Activated naive CD8-positive, alpha-beta T cell (primary cell): ENCODE results near the gene DCBLD1.
A peak's percentile ranks its signal among the peaks of the same experiment; 100 is the strongest.
"Not testable (repeated sequence)": the region's sequence is repeated elsewhere in the genome, so short reads cannot be mapped to it uniquely, and the experiment has no call there.

ENCODE experiments used
- H3K27ac Mint-ChIP-seq: one replicate; pipeline ENCODE4 v1.8.0; 2021; ENCODE audit warnings: mixed read lengths
- H3K27me3 Mint-ChIP-seq: one replicate; pipeline ENCODE4 v1.8.0; 2021; ENCODE audit warnings: mixed read lengths
- H3K36me3 Mint-ChIP-seq: one replicate; pipeline ENCODE4 v1.8.0; 2021; ENCODE audit warnings: mixed read lengths
- H3K4me1 Mint-ChIP-seq: one replicate; pipeline ENCODE4 v1.8.0; 2021; ENCODE audit warnings: low read depth, mixed read lengths
- H3K4me3 Mint-ChIP-seq: one replicate; pipeline ENCODE4 v1.8.0; 2021; ENCODE audit warnings: mild to moderate bottlenecking, mixed read lengths
- H3K9me3 Mint-ChIP-seq: one replicate; pipeline ENCODE4 v1.8.0; 2021; ENCODE audit warnings: low read depth, mixed read lengths

DCBLD1 gene

DNA sequence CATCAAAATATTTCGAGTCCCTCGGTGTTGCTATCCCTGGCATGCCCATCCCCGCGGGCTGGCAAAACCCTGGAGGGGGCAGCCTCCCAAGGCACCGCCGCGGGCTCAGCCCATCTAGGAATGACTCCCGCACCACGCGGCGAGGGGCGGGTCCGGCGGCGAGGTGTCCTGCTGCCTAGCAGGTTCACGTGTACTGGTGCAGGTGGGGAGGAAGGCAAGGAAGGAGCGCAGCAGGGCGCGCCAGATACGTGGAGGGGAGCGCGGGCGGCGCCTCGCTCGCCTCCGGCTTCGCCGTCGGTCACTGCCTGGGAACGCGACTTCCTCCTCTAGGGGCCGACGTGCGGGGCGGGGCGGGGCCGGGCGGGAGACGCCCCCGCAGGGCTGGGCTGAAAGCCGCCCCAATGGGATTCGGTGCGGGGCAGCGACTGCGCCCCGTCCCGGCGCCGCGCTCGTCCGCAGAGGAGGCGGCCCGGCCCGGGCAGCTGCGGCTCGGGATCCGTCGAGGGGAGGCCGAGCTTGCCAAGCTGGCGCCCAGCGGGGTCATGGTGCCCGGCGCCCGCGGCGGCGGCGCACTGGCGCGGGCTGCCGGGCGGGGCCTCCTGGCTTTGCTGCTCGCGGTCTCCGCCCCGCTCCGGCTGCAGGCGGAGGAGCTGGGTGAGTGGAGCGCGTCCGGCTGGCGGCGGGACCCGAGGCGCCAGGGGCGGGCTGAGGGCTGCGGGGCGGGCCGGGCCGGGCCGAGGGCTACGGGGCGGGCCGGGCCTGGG is at the start of gene DCBLD1:
Gene DCBLD1 (plus strand): TSS at position 435 of the 764 bp plus-strand sequence. CDS start 108 bp downstream, at position 543.
- H3K4me1 Mint-ChIP-seq: peaks cover 18% of the 10 kb centered on the region
- H3K4me3 Mint-ChIP-seq: peak within 1 kb of the TSS; percentile 94
- H3K27me3 Mint-ChIP-seq: peaks cover 19% of the 10 kb centered on the region
- no peaks in the 10 kb centered on the region for H3K9me3 Mint-ChIP-seq
- no peaks in the 10 kb centered on the region for H3K36me3 Mint-ChIP-seq
- peak within 1 kb of the TSS; percentile 37 for H3K27ac Mint-ChIP-seq

DNA sequence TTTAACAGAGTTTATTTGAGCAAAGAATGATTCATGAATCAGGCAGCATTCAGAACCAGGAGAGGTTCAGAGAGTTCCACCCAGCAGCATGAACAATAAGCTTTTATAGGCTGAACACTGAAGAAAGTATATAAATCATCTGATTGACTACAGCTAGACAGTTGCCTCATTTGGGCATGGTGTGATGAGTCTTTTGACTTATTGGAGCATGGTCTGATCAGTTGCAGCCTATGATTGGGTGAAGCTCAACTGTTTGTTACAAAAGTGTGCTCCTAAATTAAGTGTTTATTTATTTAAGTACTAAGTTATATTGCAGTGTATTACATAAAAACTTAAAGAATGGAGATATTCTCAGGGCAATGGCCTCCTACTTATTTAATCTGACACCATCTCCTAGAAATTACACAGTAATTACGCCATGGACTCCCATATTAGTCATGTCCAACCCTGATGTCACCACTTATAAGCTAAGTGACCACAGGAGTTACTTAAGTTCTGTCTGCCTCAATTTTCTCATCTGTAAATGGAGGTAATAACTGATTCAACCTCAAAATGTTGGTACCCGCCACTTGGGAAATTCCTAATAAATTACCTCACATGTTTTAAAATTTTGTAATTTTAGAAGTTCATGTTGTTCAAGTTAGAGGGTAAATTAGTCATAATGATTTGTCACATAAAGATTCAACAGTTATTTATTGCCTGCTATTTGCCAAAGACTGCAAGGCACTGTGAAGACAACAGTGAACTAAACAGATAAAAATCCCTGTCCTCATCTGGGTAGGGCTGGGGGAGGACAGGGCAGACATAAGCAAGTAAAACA is 41.6 kb upstream of the DCBLD1 start:
- H3K9me3 Mint-ChIP-seq: no peaks in the 10 kb centered on the region
- no peaks in the 10 kb centered on the region for H3K4me1 Mint-ChIP-seq
- H3K27me3 Mint-ChIP-seq: peaks cover 15% of the 10 kb centered on the region
- no peak overlapping the region for H3K4me3 Mint-ChIP-seq
- H3K36me3 Mint-ChIP-seq: no peaks in the 10 kb centered on the region
- H3K27ac Mint-ChIP-seq: no peak overlapping the region

DNA sequence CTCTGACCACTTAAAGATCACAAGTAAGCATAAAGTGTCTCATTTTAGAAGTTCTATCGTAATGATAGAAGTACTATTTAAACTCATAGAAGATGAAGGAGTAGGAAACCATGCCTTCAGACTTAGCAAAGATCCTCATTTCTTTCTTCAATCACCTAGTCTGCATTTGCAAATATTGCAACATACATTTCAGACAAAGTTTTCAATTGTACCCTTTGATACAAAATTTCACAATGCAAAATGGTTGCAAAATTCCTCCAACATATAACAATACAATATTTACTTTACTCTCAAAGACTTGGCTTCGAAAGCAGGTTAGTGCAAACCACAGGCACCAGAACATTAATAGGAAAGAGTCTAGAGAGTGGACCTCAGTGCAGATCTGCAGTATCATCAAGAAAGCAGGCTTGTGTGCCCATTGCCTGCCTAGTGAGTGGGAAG is 40.6 kb upstream of the DCBLD1 start:
- Mint-ChIP-seq H3K9me3 (no peaks in the 10 kb centered on the region), H3K27me3 (peaks cover 18% of the 10 kb centered on the region), H3K4me3 (no peak overlapping the region), H3K27ac (no peak overlapping the region), H3K4me1 (no peaks in the 10 kb centered on the region), H3K36me3 (no peaks in the 10 kb centered on the region)

DNA sequence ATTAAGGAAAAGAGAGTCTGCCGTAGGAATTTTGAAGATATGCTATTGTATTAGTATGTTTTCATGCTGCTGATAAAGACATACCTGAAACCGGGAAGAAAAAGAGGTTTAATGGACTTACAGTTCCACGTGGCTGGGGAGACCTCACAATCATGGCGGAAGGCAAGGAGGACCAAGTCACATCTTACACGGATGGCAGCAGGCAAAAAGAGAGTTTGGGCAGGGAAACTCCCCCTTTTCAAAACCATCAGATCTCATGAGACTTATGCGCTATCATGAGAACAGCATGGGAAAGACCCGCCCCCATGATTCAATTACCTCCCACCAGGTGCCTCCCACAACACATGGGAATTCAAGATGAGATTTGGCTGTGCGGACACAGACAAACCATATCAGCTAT is 40.2 kb upstream of the DCBLD1 start:
- H3K36me3 Mint-ChIP-seq, H3K4me1 Mint-ChIP-seq, H3K4me3 Mint-ChIP-seq, H3K9me3 Mint-ChIP-seq, H3K27ac Mint-ChIP-seq: not testable (repeated sequence)
- H3K27me3 Mint-ChIP-seq: peaks cover 20% of the 10 kb centered on the region

DNA sequence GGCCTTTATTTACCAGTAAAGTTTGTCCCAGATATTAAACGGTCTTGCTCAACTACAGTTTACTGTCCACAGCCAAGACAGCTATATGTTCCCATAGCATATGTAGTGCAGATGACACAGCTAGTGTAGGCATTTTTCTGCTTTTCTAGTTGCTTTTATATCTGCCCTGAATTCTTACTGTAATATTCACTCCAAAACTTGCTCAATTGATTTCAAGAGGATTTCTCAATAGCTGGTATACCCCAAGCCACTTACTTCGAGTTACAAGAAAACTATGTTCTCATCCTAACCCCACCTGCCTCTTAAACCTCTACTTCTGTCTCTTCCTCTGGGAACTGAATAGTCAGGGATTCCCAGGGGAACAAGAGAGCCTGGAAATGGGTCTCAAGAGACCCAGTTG is 37.9 kb upstream of the DCBLD1 start:
- Mint-ChIP-seq H3K27me3 (peaks cover 28% of the 10 kb centered on the region), H3K36me3 (no peaks in the 10 kb centered on the region), H3K27ac (no peak overlapping the region), H3K4me1 (no peaks in the 10 kb centered on the region), H3K9me3 (no peaks in the 10 kb centered on the region), H3K4me3 (no peak overlapping the region)

DNA sequence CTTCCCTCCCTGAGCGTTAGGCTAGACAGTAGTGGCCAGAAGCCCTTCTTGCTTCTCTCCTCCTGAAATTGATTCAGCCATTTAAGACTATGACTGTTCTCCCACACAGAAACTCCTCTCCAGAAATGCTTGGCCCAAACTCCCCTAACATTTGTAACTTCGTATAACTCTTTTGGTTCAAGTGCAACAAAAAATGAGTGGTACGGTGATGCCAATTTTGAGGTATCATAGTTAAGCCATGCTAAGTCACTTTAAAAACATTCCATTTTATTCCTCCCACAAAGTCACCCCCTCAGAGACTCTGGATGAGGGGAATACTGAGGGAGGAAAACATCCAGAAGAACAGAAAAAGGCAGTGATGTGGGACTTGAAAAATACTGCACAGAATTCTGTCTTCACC is 35.6 kb upstream of the DCBLD1 start:
- H3K4me1 Mint-ChIP-seq: no peaks in the 10 kb centered on the region
- no peaks in the 10 kb centered on the region for H3K36me3 Mint-ChIP-seq
- no peak overlapping the region for H3K27ac Mint-ChIP-seq
- H3K4me3 Mint-ChIP-seq: no peak overlapping the region
- no peaks in the 10 kb centered on the region for H3K9me3 Mint-ChIP-seq
- H3K27me3 Mint-ChIP-seq: peaks cover 27% of the 10 kb centered on the region

DNA sequence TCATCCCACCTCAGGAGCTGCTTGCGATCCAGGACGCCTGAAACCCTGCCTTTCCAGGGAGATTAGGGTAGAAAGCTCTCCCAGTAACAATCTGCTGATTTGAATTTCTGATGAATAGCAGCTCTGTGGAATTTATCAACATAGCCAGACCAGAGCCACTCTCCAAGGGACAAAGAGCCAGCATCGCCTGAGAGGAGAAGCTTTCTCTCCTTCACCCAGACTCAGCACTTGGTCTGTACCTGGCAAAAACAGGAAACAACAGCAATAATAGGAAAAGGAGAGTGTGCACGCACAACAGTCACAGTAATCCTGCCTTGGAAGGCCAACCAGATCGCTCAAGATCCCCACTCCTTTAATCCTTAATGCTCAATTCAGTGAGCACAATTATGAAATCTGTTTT is 34.5 kb upstream of the DCBLD1 start:
- Mint-ChIP-seq H3K4me1 (no peaks in the 10 kb centered on the region), H3K9me3 (no peaks in the 10 kb centered on the region), H3K27me3 (peaks cover 24% of the 10 kb centered on the region), H3K36me3 (no peaks in the 10 kb centered on the region), H3K27ac (no peak overlapping the region), H3K4me3 (no peak overlapping the region)

DNA sequence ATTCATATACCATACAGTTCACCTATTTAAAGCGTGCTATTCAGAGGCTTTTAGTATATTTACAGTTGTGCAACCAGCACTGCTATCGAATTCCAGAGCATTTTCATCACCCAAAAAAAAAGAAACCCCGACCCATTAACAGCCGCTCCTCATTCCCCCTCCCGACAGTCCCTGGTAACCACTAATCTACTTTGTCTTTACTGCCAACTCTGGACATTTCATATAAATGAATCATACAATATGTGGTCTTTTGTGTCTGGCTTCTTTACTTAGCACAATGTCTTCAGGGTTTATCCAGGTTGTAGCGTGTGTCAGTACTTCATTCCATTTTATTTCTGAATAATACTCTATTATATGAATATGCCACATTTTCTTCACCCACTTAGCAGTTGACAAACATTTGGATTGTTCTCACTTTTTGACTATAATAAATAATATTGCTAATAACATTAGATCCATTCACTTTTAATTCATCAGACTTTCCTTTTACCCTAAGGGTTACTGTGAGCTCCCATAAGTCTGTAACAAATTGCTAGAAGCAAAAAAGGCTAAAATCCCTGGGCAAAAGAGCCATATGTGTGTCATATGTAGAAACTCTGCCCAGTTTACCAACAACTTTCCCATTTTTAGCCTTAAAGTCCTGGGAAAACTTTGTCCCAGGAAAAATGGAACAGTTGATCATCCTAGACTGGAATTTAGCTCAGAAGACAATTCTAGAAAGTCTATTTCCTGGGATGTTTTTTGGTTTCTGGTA is 33.6 kb upstream of the DCBLD1 start:
- H3K27ac Mint-ChIP-seq: no peak overlapping the region
- H3K36me3 Mint-ChIP-seq: no peaks in the 10 kb centered on the region
- H3K9me3 Mint-ChIP-seq: no peaks in the 10 kb centered on the region
- H3K27me3 Mint-ChIP-seq: peaks cover 26% of the 10 kb centered on the region
- H3K4me1 Mint-ChIP-seq: no peaks in the 10 kb centered on the region
- H3K4me3 Mint-ChIP-seq: no peak overlapping the region

DNA sequence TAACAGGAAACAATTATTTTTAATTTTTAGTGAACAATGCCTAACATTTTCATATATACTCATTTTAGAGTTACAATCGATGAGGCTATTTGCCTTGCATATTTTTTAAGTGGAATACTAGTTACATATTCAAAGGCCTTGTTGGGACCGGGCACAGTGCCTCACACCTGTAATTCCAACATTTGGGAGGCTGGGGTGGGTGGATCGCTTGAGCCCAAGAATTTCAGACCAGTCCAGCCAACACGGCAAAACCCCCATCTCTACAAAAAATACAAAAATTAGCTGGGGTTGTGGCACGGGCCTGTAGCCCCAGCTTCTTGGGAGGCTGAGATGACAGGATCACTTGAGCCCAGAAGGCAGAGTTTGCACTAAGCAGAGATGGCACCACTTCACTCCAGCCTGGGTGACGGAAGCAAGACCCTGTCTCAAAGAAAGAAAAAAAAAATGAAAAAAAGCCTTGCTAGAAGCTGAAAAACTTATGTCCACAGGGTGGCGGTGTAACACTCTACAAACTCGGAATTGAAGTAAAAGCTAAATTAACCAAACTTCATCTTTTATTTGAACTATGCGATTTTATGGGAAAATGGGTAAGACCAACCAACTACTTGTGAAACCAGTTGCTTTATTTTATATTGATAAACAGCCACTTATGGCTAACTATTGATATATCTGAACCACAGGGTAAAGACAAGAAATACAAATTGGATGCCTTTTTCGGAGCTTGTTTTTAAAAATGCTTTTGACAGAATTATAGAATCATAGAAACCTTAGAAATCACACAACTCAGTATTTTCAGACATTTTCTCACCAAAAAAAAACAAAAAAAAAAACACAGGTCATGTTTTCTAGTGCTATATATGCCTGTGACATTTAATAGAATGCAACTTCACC is 32.7 kb upstream of the DCBLD1 start:
- Mint-ChIP-seq H3K4me1 (no peaks in the 10 kb centered on the region), H3K36me3 (no peaks in the 10 kb centered on the region), H3K27ac (no peak overlapping the region), H3K4me3 (no peak overlapping the region), H3K27me3 (peaks cover 27% of the 10 kb centered on the region), H3K9me3 (no peaks in the 10 kb centered on the region)

DNA sequence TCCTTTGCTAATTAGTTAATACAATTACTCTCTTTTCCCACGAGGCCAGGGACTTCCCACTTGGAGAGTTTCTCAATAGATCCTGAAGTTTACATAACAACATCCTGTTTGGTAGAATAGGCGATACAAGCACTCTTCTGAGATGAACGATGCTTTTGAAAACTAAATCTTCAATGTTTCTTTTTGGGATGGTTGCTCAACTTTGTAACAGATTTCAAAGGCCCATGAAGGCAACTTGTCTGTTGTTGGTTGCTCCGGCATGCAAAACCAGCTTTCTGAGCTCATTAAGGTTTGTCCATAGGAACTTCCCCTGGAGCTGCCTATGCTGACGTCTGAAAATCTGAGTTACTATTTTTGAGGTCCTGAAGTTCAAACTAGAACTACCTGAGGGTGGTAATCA is 30.8 kb upstream of the DCBLD1 start:
- H3K27me3 Mint-ChIP-seq: peaks cover 22% of the 10 kb centered on the region
- no peaks in the 10 kb centered on the region for H3K9me3 Mint-ChIP-seq
- H3K27ac Mint-ChIP-seq: no peak overlapping the region
- no peaks in the 10 kb centered on the region for H3K4me1 Mint-ChIP-seq
- H3K4me3 Mint-ChIP-seq: no peak overlapping the region
- no peaks in the 10 kb centered on the region for H3K36me3 Mint-ChIP-seq

DNA sequence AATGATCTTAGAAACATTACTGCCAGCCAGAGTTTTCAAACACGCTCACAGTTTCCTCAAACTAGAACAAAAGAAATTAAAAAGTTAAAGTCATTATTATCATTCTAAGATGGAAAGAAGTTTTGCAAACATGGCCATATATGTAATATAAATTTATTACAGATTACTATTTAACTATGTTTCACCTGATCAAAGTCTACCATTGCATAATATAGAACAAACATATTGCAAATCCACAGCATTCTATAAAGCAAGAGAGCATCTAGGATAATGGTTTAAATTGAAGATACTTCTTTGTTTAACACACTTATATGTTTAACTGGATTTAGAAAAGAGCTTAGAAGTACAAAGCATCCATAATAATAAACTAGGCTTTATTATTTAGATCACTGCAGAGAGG is 26.2 kb upstream of the DCBLD1 start:
- Mint-ChIP-seq H3K27me3 (peaks cover 8% of the 10 kb centered on the region), H3K9me3 (no peaks in the 10 kb centered on the region), H3K36me3 (no peaks in the 10 kb centered on the region), H3K4me1 (no peaks in the 10 kb centered on the region), H3K27ac (no peak overlapping the region), H3K4me3 (no peak overlapping the region)

DNA sequence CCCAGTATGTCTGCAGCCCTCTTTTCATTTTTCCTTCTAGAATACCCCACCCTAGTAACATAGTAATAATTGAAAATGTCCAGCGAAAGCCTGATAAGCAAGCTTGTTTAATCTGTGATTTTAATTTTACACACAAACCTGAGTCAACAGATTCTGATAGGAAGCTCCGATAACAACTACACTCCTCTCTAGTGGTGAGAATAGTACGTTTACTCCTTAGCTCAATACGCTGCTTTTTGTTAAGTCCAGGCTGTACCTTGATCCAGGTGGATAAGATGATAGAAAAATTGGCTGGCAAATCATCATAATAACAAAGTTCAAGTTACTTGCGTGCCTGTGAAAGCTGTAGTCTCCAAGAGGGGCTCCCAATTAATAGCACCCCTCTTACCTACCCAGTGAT is 25.5 kb upstream of the DCBLD1 start:
- Mint-ChIP-seq H3K4me3 (no peak overlapping the region), H3K36me3 (no peaks in the 10 kb centered on the region), H3K27me3 (peaks cover 8% of the 10 kb centered on the region), H3K27ac (no peak overlapping the region), H3K4me1 (no peaks in the 10 kb centered on the region), H3K9me3 (no peaks in the 10 kb centered on the region)

DNA sequence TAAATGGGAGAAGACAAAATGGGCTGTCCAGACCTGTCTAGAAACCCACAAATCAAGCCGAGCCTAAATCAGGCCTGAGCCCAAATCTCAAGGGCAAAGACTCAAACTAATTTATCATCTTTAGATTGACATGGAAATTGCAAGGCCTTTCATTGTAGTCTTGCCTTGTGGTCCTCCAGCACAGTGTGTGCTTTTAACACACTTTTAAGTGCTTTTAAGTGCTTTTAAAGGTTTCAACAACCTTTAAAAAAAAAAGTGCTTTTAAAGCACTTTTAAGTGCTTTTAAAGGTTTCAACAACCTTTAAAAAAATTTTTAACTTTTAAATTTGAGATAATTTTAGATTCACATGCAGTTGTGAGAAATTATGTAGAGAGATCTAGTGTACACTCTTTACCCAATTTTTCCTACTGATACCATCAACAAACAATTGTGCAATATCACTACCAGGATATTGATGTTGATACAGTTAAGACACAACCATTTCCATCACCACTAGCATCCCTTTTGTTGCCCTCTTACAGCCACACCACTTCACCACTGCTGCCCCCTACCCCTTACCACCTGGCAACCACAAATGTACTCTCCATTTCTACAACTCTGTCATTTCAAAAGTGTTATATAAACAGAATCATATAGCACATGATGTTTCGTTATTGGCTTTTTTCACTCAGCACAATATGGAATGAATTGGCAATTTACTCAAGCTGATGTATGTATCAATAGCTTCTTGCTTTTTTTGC is 23.1 kb upstream of the DCBLD1 start:
- Mint-ChIP-seq H3K9me3 (no peaks in the 10 kb centered on the region), H3K27me3 (peaks cover 7% of the 10 kb centered on the region), H3K4me1 (peaks cover 10% of the 10 kb centered on the region), H3K36me3 (no peaks in the 10 kb centered on the region), H3K27ac (no peak overlapping the region), H3K4me3 (no peak overlapping the region)
